SK-N-DZ (cell line): ENCODE measurements around the gene TRIM44. TPM values are rescaled to one million over a fixed set of nuclear protein-coding genes. Genes with fewer than 3 reads are reported as not detected.

Experiments used
- DNase-seq: peaks from one replicate; pipeline ENCODE4 v3.0.0-alpha.2; 2015; ENCODE audit warnings: low spot score
- polyA plus RNA-seq, 2 experiments: library from polyadenylated mRNA; depleted of rRNA; stranded (reverse); fragments of >200 nt; gene quantifications; 2 replicates each; pipeline ENCODE4 v1.2.3, GENCODE V29; 2014

TRIM44 gene, protein sequence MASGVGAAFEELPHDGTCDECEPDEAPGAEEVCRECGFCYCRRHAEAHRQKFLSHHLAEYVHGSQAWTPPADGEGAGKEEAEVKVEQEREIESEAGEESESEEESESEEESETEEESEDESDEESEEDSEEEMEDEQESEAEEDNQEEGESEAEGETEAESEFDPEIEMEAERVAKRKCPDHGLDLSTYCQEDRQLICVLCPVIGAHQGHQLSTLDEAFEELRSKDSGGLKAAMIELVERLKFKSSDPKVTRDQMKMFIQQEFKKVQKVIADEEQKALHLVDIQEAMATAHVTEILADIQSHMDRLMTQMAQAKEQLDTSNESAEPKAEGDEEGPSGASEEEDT
- 17.0 and 17.4 TPM in 2 replicates for polyA plus RNA-seq (2014; cell fraction: cytosol; rRNA removed)
- 23.5 and 32.9 TPM in 2 replicates for polyA plus RNA-seq (2014; cell fraction: nucleus; rRNA removed)

DNA sequence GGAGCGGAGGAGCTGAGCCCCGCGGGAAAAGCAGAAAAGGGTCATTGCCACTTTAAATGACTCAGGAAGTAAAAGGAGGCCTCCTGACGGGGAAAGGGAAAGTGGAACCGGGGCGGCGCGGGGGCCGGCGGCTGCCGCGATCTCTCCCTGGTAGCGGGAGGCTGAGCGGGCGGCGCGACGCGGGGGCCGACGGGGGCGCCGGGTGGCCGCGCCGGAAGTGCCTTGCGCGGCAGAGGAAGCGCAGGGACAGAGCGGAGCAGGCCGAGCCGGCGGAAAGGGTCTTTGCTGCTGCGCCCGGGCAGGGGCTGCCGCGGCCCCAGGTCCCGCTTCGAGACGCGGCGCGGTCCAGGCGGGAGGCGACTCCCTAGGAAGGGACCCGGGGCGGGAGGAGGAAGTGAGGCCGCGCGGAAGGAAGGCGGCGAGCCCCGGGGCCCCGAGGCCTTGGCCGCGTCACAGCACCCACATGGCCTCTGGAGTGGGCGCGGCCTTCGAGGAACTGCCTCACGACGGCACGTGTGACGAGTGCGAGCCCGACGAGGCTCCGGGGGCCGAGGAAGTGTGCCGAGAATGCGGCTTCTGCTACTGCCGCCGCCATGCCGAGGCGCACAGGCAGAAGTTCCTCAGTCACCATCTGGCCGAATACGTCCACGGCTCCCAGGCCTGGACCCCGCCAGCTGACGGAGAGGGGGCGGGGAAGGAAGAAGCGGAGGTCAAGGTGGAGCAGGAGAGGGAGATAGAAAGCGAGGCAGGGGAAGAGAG lies at the start of gene TRIM44:
Gene TRIM44, plus strand, starts transcription at position 127 of the 759 bp plus-strand sequence. Its CDS starts 337 bp downstream, at position 464.
- DNase-seq, result peak; percentile 82

DNA sequence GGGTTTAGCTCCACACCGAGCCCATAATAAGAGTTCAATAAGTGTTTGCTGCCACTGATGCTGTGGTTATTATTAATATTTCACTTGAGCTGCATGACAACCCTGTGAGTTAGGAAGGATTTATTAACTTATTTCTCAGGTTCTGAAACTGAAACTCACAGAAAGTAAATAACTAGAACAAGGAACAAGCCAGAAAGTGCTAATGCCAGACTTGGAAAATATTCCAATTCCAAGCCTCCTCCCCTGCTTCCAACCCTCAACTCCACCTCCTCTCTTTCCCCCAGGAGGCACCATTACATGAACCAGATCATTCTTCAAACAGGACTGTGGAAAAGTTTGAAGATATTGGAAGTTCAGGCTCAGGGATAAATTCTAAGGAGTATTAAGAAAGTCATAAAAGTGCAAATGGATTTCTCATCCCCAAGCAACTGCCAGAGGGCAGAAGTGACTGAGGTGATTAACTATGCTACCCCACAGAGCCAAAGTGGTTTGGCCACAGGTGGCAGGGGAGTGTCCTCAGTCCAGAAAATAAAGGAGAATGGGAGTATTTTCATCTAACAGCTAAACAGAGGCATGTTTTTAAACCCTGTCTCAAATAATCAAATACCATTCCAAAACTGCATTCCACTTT lies 47.5 kb upstream of the TRIM44 start:
- DNase-seq, result no peak

DNA sequence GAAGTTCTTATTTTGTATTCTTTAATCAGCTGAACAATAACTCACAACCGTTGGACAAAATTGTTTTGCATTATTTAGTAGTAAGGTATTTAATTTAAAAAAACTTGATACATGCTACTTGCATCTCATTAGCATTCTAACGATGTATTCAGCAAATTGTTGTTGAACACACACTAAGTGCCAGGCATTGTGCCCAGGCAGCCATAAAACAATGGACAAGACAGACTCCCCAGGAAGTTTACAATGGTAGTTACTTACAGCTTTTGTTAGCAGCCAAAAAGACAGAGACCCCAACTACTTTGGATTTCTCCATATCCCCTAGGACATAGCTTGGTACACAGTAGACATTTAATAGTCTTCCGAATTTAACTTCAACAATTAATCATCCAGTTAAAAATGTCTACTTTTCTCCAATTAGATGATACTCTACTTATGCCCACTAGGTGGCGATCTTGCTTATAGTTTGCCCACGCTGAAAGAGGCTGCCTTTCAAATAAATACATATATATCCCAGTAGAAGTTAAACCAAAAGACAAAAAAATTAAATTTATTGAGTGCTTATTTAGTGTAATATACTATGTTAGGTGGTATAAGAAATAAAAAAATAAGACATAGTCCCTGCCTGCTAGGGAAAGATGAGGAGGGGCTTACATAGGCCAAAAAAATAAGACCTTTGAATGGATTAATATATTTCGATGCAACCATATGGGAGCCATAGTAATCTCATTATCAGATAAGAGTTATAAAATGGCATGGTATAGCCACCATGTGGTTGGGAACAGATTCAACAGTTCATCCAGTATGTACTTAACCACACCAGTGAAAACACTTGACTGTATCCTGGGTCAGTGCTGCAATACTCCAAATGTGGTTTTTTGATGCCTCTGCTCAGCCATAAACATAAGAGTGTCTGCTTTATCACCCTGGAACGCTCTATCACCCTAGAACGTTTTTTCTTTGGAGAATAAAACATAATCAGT lies 46.4 kb upstream of the TRIM44 start:
- peak; percentile 64 for DNase-seq

DNA sequence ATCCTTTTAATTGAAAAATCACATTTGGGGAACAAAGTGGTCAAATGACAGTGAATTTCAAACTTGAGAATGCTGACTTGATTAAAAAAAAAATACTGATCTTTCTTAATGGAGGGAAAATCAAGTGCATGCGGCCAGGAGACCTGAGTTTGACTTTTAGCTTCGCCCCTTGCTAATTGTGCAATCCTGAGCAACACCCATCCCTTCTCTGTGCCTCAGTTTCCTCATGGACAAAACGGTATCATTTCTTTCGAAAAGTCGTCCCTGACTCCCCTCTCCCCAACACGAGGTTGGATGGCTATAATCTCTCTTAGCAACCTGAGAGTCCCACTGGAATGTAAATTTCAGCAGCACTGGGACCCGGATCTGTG lies 45.3 kb upstream of the TRIM44 start:
- DNase-seq, result no peak

DNA sequence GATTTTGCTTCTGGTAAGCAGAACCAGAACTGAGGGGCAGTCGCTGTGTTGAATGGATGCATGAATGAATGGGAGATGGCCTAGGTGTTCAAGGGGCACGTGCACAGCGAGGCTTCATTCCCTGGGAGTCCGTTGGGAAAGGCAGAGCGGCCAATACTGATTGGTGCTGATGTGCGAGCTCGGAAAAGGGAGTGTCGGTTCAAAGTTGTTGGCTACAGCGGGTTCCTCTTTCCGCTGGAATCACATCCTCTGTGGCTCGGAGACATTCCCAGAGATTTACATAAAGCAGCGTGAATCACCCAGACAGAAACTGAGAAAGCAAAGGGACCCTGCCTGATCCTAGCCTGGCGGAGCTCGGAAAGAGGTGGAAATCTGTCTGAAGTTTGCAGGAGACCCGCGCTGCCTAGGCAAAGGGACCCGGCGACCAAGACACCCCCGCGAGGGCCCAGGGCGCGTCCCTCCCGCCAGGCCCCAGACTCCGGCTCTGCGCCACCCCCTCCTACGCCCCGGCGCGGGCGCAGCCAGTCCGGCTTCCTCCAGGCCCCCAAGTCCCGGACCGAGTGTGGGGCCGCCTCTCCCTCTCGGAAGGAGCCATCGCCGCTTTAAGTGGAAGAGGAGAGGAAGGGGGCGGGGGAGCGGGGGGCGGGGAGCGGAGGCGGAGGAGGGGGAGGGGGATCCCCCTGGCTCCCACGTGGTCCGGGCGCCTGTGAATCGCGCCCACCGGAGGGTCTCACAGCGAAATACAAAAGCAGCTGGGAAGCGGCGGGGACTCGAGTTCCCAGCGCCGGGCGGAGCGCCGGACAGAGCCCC lies 44.7 kb upstream of the TRIM44 start, which contains the start of gene FJX1:
Gene FJX1, plus strand, starts transcription at position 774 of the 810 bp plus-strand sequence. CDS start 177 bp downstream, outside the sequence.
- peak; percentile 86 for DNase-seq

DNA sequence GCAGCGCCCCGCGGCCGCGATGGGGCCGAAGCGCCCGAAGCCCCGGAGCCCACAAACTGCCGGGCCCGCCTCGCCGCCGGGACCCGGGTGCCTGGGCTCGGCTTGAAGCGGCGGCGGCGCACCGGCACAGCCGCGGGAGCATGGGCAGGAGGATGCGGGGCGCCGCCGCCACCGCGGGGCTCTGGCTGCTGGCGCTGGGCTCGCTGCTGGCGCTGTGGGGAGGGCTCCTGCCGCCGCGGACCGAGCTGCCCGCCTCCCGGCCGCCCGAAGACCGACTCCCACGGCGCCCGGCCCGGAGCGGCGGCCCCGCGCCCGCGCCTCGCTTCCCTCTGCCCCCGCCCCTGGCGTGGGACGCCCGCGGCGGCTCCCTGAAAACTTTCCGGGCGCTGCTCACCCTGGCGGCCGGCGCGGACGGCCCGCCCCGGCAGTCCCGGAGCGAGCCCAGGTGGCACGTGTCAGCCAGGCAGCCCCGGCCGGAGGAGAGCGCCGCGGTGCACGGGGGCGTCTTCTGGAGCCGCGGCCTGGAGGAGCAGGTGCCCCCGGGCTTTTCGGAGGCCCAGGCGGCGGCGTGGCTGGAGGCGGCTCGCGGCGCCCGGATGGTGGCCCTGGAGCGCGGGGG lies 44.0 kb upstream of the TRIM44 start:
- DNase-seq, result peak; percentile 28

DNA sequence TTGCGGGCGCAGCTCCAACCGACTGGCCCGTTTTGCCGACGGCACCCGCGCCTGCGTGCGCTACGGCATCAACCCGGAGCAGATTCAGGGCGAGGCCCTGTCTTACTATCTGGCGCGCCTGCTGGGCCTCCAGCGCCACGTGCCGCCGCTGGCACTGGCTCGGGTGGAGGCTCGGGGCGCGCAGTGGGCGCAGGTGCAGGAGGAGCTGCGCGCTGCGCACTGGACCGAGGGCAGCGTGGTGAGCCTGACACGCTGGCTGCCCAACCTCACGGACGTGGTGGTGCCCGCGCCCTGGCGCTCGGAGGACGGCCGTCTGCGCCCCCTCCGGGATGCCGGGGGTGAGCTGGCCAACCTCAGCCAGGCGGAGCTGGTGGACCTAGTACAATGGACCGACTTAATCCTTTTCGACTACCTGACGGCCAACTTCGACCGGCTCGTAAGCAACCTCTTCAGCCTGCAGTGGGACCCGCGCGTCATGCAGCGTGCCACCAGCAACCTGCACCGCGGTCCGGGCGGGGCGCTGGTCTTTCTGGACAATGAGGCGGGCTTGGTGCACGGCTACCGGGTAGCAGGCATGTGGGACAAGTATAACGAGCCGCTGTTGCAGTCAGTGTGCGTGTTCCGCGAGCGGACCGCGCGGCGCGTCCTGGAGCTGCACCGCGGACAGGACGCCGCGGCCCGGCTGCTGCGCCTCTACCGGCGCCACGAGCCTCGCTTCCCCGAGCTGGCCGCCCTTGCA lies 43.3 kb upstream of the TRIM44 start:
- DNase-seq, result peak; percentile 59

DNA sequence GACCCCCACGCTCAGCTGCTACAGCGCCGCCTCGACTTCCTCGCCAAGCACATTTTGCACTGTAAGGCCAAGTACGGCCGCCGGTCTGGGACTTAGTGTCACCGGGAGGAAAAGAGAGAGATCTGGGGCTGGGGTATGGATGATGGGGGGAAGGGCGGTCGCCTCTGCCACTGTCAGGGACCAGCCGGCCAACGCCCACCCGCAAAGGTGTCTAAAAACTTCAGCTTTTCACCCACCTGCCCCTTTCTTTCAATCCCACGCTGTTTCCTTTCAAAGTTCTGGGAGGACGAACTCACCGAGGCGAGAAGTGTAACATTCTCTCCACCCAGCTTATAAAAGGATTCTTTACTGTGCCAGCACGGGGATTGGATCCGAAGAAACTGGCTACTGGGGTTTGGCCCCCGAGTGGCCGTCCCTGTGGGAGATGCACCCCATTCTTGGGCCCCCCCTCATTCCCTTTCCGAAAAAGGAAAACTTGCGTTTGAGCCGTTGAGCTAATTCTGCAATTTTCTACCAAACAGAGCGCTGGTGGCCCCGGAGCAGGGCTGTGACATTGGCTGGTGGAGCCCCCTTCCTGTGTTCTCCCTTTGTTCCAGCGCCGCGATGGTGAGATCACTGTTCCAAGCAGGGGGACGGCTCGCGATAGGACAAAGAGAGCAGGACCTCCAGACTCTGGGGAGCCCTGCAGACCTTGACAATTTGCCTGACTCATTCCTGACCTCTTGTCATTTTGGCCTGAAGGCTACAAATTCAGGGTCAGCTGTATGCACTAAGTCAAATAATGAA lies 42.5 kb upstream of the TRIM44 start:
- peak; percentile 83 for DNase-seq

DNA sequence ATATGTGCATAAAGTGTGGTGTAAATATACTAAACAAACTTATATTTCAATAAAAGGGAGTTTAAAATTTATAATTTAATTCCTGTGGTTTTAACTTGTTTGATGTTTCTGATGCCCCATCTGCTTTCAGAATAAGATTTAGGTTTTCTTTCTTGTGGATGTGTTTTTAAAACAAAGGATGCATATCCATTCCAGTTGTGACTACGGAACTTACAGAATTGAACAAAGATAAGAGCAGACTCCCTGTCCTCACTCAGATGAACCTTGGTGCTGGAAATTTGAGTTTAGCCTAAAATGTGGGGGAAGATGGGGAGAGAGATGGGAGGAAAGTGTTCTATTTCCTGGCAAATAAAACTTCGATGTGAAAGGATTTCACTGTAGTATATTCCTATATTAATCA lies 41.8 kb upstream of the TRIM44 start:
- DNase-seq, result no peak

DNA sequence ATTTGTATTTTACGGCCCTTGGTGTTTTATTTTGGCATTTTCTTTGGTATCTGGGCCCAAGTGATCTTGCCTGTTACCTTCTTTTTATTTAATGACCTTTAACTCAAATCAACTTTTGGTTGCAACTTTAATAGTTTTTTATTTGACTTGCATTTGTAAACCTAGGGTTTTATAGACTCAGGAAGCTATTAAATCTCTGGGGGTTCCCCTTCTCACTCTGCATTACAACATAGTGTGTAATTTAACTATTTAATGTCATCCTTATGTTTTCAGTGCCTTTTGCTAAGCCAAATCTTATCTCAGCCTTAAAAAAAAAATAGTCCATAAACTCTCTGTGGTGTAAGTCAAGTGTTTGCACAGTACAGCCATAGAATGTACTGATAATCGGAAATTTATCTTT lies 41.0 kb upstream of the TRIM44 start:
- no peak for DNase-seq

DNA sequence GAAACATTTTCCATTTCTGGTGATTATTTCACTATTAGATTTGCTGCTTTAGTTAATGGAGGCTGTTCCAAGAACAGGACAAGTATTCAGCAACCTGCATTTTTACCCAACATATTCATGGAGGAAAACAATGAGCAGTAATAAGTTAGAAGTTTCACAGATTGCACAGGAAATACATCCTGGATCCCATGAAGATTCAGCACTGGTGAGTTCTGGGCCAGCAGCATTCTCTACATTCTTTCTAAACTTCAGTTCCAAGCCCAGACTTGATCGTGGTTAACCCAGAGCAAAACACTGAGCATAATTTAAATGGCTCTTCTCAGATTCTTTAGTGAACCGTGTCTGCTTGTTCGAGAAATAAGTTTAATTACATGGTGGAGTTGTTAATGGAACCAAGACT lies 40.5 kb upstream of the TRIM44 start:
- no peak for DNase-seq

DNA sequence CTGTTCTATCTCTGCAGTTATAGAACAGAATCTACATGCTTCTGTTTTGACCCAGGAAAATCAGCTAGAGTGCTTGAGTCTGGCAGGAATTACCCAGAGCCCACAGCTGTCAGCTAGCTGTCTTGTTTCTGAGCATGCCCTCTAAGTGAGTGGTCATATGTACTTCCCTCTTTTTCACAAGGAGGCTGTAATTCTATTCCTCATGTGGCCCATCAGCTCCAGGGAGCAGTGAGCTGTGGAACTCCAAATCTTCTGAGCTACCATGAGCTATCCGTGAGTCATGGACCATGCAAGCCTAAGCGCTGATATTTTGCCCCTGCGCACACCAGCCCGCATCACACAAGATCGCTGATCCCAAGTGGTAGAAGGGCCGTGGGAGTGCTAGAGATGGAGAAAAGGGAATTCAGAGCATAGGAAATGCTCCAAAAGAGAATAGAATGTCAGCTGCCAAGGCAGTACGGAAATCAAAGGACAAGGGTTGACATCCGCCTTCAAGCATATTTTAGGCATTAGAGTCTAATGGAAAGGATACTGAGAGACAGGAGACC lies 38.9 kb upstream of the TRIM44 start:
- DNase-seq, result no peak

DNA sequence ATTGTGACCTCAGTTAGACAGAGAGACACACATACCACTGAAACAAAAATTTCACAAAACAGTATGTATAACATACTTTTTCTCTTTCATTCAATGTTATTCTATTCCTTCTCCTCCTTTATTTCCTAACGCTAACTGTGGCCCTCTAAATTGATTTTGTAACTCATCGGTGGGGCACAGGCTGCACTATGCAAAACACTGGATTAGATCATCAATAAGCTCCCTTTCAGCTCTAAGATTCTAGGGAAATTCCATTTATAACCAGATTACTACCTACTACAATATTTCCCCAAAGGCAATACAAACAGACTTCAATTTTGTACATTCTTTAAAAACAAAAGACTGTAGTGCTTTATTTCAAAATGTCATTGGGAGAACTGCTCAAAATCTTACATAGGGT lies 38.3 kb upstream of the TRIM44 start:
- no peak for DNase-seq

DNA sequence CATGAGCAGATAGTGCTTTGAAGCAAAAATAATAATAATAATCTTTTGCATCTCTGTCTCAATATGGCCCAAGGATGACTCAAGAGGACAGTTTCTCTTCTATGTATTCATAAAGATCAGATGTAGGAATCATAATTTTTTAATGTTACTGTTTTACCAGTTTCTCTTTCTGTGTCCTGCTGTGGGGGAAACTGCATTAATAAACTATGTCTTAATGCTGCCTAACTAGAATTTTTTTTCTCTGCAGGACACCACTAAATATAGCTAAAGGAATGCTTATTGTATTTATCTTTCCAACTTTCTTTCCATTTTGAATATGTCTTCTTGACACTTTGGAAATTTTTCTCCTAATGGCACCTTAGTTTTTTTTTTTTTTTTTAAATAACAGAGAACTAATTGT lies 37.8 kb upstream of the TRIM44 start:
- DNase-seq, result no peak

DNA sequence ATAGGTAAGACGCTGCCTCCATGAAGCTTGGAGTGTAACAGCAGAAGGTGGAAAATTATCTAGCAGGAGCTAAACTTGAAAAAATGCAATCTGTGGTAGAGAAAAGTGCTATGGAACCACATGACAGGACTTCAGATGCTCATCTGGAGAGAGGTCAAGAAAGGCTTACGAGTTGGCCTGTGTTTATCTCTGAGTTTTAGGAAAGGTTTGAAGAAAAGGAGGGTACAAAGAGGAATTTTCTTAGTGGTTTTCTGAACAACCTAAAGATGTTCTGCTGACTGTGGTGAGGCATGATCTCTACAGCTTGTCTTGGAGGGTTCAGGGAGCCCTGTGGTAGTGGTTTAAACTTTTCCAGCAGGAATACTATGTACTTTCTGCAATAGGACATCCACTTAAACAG lies 36.1 kb upstream of the TRIM44 start:
- DNase-seq, result no peak

DNA sequence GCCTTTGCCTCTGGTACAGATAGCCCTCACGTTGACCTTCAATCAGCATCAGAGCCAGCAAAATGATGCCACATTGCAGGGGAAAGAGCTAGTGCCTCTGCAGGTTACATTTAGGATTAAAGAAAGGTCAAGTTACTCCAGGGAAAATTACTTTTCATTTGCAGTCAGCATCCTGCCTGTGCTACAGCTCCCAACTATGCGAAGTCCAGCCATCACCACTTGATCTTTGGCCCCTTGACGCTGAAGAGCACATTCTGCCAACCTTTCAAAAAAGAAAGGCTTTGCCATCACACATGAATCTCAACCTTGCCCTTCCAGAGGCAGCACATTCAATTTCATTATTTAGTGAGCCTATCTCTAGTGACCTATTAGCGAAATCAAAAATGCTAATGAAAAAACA lies 33.1 kb upstream of the TRIM44 start:
- no peak for DNase-seq

DNA sequence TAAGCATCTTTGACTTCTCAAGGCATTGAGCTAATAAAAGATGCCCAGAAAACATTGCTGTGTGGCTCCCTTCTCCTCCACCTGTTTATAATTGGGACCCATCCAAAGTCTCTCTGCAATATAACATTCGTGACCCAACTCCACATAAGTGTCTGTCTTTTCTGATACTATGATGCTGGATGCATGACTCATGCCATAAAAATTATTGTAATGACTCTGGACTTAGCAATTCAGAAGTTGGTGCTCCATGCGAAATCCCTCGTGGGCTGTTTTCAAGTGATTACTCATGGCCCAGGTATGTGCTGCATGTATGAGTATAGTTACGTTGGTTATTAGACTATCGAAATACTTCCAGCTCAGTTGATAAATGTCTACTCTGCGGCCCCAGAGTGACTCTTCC lies 32.7 kb upstream of the TRIM44 start:
- no peak for DNase-seq

DNA sequence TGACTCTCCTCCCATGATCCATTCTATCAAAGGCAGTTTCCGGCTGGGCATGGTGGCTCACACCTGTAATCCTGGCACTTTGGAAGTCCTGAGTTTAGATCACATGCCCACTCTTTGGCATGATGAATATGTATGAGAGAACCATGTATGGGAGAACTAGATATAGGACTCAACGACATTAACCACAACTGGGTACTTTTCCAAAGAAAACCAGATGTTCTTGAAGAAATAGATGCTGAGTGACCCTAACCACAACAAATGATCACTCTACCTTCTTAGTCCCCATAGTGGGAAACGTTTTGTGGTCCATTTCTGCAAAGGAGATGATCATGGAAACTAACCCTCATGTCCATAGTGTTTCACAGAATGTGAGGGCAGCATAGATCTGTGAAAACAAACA lies 30.7 kb upstream of the TRIM44 start:
- no peak for DNase-seq
